H1 (cell line): ENCODE results near the gene DISP3.

Experiments
- CBX8 ChIP-seq: fragments of 300-800, 300-1000 bp; sonication (generic); IDR thresholded peaks from 2 replicates; pipeline ENCODE4 v1.7.1; 2016; ENCODE audit warnings: low read depth, low read length, borderline replicate concordance
- CREB1 ChIP-seq: IDR thresholded peaks from 2 replicates; pipeline ENCODE4 v1.6.1; 2012; ENCODE audit warnings: inconsistent platforms
- EZH2 ChIP-seq: fragments of 200-600 bp; sonication (generic); IDR thresholded peaks from 2 replicates; pipeline ENCODE4 v1.7.1; 2012; ENCODE audit warnings: low read depth, mild to moderate bottlenecking, moderate library complexity, low read length, inconsistent platforms; ENCODE audit not compliant: severe bottlenecking
- POLR2A ChIP-seq, 2 experiments: IDR thresholded peaks; 1 replicate in 1 of 2; 2 replicates in 1 of 2; pipeline ENCODE4 v1.6.1; 2011; ENCODE audit warnings: low read depth in 2 of 2, low read length in 2 of 2, mild to moderate bottlenecking in 2 of 2; ENCODE audit errors: control extremely low read depth in 1 of 2
- POLR2AphosphoS5 ChIP-seq: IDR thresholded peaks from 2 replicates; pipeline ENCODE4 v1.6.1; 2011; ENCODE audit warnings: low read depth, low read length
- POU5F1 ChIP-seq: IDR thresholded peaks from 2 replicates; pipeline ENCODE4 v1.6.1; 2011; ENCODE audit warnings: low read depth, mild to moderate bottlenecking, low read length, moderate library complexity
- RNF2 ChIP-seq: fragments of 200-900, 300-1000 bp; sonication (generic); IDR thresholded peaks from 2 replicates; pipeline ENCODE4 v1.7.1; 2016; ENCODE audit warnings: borderline replicate concordance, low read depth, mild to moderate bottlenecking, antibody characterized with exemption, low read length; ENCODE audit not compliant: poor library complexity, severe bottlenecking; ENCODE audit errors: missing control alignments

- no peak for TF ChIP-seq POLR2A (IDR thresholded peaks at IDR 0.05; ENCODE audit: control extremely low read depth in 1 of 2, low read depth in 2 of 2, low read length in 2 of 2)
- TF ChIP-seq CREB1 = no peak
- no peak for TF ChIP-seq POU5F1
- no peak for TF ChIP-seq RNF2
- no peak for TF ChIP-seq POLR2AphosphoS5
- TF ChIP-seq EZH2 = no peak
- TF ChIP-seq CBX8 = no peak
These were observed 62.3 kb downstream of the DISP3 start for GRCh38 chr1:11541236-11541635.
